Skeletal muscle satellite cell (primary cell): Measurements from ENCODE around the gene GSK3A. TPM values are rescaled to one million over a fixed set of nuclear protein-coding genes. Genes with fewer than 3 reads are reported as not detected.

Source experiments
- H3K27me3 ChIP-seq: 2 replicates; pipeline ENCODE4 v1.7.0; 2013; ENCODE audit warnings: low read length; ENCODE audit not compliant: control insufficient read depth, insufficient read depth
- H3K36me3 ChIP-seq: 2 replicates; pipeline ENCODE4 v1.7.0; 2013; ENCODE audit warnings: mild to moderate bottlenecking, control low read depth, low read length; ENCODE audit not compliant: insufficient read depth
- H3K4me1 ChIP-seq: 2 replicates; pipeline ENCODE4 v1.7.0; 2013; ENCODE audit warnings: low read length; ENCODE audit not compliant: control insufficient read depth, insufficient read depth
- H3K4me2 ChIP-seq: 2 replicates; pipeline ENCODE4 v1.7.0; 2013; ENCODE audit warnings: mild to moderate bottlenecking, low read length
- H3K4me3 ChIP-seq: 2 replicates; pipeline ENCODE4 v1.7.0; 2013; ENCODE audit warnings: low read length
- H3K9ac ChIP-seq: 2 replicates; pipeline ENCODE4 v1.7.0; 2013; ENCODE audit warnings: mild to moderate bottlenecking, low read depth, low read length, moderate library complexity
- H3K9me3 ChIP-seq: replicated peaks from 2 replicates; pipeline ENCODE4 v1.7.0; 2013; ENCODE audit warnings: mild to moderate bottlenecking, control low read depth, low read length
- total RNA-seq: library from RNA; depleted of rRNA; stranded (reverse); fragments of >200 nt; gene quantifications from 2 replicates; pipeline ENCODE4 v1.2.3, GENCODE V29; 2012; rRNA removed

The GSK3A gene
- 21.4 and 22.3 TPM in 2 replicates for total RNA-seq

DNA sequence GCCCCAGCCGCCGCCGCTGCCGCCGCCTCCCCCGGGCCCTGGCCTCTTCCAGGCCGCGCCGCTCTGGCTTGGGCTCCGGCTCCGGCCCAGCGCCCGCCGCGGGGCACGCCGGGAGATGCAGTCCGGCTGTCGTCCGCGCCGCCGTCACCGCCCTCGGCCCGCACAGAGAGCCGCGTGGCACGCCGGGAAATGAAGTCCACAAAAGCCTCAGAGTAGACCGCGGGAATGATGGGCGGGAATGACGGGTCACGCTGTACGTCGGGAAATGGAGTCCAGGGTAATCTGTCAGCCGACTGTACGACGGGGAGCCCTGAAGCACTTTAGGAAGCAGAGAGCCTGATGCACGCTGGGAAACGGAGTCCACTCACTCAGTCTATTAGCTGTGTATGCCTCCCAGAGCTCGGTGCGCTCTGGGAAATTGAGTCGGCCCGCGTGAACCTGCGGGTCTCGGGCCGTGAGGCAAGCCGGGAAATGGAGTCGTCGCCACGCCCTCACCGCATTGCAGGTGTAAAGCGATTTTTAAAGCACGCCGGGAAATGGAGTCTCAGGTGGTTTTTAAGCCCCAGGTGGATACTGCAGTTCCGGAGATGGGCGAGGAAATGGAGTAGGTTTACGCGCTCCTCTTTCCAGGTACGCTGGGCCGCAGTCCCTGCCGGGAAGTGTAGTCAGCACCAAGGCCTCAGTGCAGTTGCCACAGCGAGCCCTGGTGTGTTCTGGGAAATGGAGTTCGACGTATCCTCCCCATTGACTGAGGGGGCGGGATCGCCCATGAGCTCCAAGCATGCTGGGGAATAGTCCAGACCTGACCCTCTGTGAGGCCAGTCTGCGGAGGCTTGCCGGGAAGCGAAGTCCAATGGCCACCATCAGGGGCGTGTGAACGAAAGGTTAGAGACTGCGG lies at the start of gene GSK3A:
Gene GSK3A (minus strand): TSS at position 91 of the 898 bp plus-strand sequence. CDS start 137 bp downstream, outside the sequence.
- no peaks in the 10 kb centered on the region for H3K27me3 ChIP-seq
- H3K9ac ChIP-seq, result peak within 1 kb of the TSS; percentile 96
- H3K4me3 ChIP-seq, result peak within 1 kb of the TSS; percentile 85
- no peaks in the 10 kb centered on the region for H3K9me3 ChIP-seq
- peaks cover 34% of the 10 kb centered on the region for H3K4me1 ChIP-seq
- peak within 1 kb of the TSS; percentile 88 for H3K4me2 ChIP-seq
- H3K36me3 ChIP-seq, result peaks cover 29% of the 10 kb centered on the region

DNA sequence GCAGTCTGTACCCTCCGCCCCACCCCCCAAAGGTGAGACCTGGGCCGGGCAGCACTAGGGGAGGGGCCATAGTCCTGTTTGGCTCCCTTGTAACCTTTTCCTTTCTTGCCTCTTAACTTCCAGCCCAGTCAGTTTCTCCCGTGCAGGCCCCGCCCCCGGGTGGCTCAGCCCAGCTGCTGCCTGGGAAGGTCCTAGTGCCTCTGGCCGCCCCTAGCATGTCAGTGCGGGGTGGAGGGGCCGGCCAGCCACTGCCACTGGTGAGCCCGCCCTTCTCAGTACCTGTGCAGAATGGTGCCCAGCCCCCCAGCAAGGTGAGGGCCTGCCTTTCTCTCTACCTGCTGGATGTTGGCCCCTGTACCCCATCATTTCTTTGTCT lies 49.0 kb upstream of the GSK3A start:
- Histone ChIP-seq H3K36me3 (peaks cover 84% of the 10 kb centered on the region), H3K27me3 (no peaks in the 10 kb centered on the region), H3K4me3 (no peak overlapping the region), H3K4me1 (no peaks in the 10 kb centered on the region), H3K9me3 (no peaks in the 10 kb centered on the region), H3K9ac (no peak overlapping the region), H3K4me2 (no peak overlapping the region)

DNA sequence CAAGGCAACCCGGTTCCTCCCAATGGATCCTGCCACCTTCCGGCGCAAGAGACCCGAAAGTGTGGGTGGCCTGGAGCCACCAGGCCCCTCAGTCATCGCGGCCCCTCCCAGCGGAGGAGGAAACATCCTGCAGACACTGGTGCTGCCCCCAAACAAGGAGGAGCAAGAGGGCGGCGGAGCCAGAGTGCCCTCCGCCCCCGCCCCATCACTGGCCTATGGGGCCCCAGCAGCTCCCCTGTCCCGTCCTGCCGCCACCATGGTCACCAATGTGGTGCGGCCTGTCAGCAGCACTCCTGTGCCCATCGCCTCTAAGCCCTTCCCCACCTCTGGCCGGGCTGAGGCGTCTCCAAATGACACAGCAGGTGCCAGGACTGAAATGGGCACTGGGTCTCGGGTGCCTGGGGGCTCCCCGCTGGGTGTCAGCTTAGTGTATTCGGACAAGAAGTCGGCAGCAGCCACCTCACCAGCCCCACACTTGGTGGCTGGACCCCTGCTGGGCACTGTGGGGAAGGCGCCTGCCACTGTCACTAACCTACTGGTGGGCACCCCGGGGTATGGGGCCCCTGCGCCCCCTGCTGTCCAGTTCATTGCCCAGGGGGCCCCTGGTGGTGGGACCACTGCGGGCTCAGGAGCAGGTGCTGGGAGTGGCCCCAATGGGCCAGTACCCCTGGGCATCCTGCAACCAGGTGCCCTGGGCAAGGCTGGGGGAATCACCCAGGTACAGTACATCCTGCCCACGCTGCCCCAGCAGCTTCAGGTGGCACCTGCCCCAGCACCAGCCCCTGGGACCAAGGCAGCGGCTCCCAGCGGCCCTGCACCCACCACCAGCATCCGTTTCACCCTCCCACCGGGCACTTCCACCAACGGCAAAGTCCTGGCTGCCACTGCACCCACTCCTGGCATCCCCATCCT lies 48.4 kb upstream of the GSK3A start:
- peaks cover 6% of the 10 kb centered on the region for H3K4me1 ChIP-seq
- peaks cover 80% of the 10 kb centered on the region for H3K36me3 ChIP-seq
- no peak overlapping the region for H3K4me3 ChIP-seq
- no peak overlapping the region for H3K4me2 ChIP-seq
- H3K27me3 ChIP-seq, result no peaks in the 10 kb centered on the region
- no peaks in the 10 kb centered on the region for H3K9me3 ChIP-seq
- H3K9ac ChIP-seq, result no peak overlapping the region

DNA sequence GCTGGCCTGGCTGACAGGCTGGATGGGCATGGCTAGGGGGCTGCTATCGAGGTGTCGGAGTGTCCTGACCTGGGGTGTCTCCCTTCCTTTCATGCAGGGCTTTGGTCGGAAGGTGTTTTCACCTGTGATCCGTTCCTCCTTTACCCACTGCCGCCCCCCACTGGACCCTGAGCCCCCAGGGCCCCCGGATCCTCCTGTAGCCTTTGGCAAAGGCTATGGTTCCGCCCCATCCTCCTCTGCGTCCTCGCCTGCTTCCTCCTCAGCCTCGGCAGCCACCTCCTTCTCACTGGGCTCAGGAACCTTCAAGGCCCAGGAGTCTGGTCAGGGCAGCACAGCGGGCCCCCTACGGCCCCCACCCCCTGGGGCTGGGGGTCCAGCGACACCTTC lies 47.7 kb upstream of the GSK3A start:
- Histone ChIP-seq H3K4me1 (peaks cover 12% of the 10 kb centered on the region), H3K4me3 (no peak overlapping the region), H3K27me3 (no peaks in the 10 kb centered on the region), H3K36me3 (peaks cover 77% of the 10 kb centered on the region), H3K4me2 (no peak overlapping the region), H3K9ac (no peak overlapping the region), H3K9me3 (no peaks in the 10 kb centered on the region)

DNA sequence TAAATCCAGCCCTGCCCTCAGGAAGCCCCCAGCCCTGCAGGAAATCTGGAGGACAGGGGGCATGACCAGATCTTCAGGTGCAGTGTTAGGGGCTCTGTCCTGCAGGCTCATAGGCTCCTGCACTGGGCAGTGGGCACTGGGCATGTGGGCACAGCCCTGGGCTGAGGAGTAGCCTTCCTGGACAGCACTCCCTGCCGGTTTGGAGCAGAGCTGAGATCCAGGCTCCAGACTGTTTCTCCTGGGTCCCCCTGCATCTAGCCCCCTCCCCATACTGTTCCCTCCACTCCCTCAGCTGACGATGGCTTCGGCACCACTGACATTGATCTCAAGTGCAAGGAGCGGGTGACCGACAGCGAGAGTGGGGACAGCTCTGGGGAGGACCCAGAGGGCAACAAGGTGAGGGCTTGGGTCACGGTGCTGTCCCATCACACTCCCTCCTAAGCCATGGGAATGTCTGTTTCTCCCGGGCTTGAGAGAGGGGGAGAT lies 47.2 kb upstream of the GSK3A start:
- Histone ChIP-seq H3K9me3 (no peaks in the 10 kb centered on the region), H3K36me3 (peaks cover 77% of the 10 kb centered on the region), H3K4me3 (no peak overlapping the region), H3K4me2 (no peak overlapping the region), H3K4me1 (peaks cover 16% of the 10 kb centered on the region), H3K27me3 (no peaks in the 10 kb centered on the region), H3K9ac (no peak overlapping the region)

DNA sequence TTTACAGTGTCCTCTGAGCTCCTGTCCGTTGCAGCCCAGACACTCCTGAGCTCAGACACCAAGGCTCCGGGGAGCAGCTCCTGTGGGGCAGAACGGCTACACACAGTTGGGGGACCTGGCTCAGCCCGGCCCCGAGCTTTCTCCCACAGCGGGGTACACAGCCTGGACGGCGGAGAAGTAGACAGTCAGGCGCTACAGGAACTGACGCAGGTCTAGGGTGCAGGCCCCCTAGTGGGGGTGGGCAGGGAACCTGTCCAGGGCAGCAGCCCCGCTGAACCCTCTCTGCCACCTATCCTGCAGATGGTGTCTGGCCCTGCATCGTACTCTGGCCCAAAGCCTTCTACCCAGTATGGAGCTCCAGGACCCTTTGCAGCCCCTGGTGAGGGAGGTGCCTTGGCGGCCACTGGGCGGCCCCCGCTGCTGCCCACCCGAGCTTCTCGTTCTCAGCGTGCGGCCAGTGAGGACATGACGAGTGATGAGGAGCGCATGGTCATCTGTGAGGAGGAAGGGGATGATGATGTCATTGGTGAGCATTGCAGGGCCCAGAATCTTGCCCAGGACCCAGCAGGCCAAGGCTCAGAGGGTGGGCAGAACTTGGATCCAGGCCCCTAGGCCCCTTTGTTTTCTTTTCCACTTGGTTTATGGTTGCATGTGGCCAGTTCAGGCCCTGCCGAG lies 46.6 kb upstream of the GSK3A start:
- H3K4me2 ChIP-seq, result no peak overlapping the region
- peaks cover 16% of the 10 kb centered on the region for H3K4me1 ChIP-seq
- no peak overlapping the region for H3K4me3 ChIP-seq
- H3K9ac ChIP-seq, result no peak overlapping the region
- peaks cover 71% of the 10 kb centered on the region for H3K36me3 ChIP-seq
- H3K27me3 ChIP-seq, result no peaks in the 10 kb centered on the region
- no peaks in the 10 kb centered on the region for H3K9me3 ChIP-seq

DNA sequence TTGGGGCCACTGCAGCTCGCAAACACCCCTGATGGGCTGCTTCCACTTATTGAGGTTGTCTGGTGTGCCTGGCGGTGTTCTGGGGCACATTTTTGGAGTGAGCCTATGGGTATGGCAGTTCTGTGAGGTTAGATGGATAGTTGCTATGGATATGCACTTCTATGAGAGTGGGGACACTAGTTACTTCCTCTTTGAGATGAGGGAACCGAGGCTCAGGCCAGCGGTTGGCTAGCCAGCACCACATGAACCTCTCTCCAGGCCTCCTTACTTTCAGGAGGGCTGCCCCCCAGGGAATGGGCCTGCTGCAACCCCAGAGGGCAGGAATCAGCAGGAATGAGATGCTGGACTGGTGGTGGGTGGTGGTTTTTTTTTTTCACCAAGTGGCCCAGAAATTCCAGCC lies 46.0 kb upstream of the GSK3A start:
- no peaks in the 10 kb centered on the region for H3K9me3 ChIP-seq
- no peak overlapping the region for H3K9ac ChIP-seq
- peaks cover 66% of the 10 kb centered on the region for H3K36me3 ChIP-seq
- no peak overlapping the region for H3K4me3 ChIP-seq
- H3K4me1 ChIP-seq, result peaks cover 17% of the 10 kb centered on the region
- H3K27me3 ChIP-seq, result no peaks in the 10 kb centered on the region
- H3K4me2 ChIP-seq, result no peak overlapping the region

DNA sequence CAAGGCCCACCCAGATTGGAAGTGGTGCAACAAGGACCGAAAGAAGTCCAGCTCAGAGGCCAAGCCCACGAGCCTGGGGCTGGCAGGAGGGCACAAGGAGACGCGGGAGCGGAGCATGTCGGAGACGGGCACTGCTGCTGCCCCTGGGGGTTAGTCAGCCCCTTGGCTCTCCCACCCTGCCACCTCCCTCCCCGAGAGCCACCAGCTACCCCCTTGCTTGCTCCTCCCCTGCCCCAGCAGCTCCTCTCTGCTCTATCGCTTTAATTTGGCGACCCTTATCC lies 45.4 kb upstream of the GSK3A start:
- Histone ChIP-seq H3K27me3 (no peaks in the 10 kb centered on the region), H3K4me1 (peaks cover 23% of the 10 kb centered on the region), H3K4me3 (no peak overlapping the region), H3K4me2 (no peak overlapping the region), H3K36me3 (peaks cover 60% of the 10 kb centered on the region), H3K9me3 (no peaks in the 10 kb centered on the region), H3K9ac (no peak overlapping the region)

DNA sequence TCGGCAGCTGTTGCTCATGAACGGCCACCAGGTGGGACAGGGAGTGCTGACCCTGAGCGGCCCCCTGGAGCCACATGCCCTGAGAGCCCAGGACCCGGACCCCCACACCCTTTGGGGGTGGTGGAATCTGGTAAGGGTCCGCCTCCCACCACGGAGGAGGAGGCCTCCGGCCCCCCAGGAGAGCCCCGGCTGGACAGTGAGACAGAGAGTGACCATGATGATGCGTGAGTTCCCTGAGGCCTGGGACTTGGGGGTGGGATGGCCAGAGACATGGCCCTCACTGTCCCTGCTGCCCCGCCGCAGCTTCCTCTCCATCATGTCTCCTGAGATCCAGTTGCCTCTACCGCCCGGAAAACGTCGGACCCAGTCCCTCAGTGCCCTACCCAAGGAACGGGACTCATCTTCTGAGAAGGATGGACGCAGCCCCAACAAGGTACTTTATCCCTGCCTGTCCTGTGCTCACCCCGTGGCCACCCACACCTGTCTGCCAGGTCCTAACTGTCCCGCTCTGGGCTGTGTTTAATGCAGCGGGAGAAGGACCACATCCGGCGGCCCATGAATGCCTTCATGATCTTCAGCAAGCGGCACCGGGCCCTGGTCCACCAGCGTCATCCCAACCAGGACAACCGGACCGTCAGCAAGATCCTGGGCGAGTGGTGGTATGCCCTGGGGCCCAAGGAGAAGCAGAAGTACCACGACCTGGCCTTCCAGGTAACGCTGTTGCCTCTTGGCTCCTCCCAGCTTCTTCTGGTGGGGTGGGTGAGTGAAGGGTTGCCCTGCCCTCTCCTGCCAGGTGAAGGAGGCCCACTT lies 44.8 kb upstream of the GSK3A start:
- Histone ChIP-seq H3K9ac (no peak overlapping the region), H3K4me1 (peaks cover 29% of the 10 kb centered on the region), H3K36me3 (peaks cover 54% of the 10 kb centered on the region), H3K4me2 (no peak overlapping the region), H3K4me3 (no peak overlapping the region), H3K9me3 (no peaks in the 10 kb centered on the region), H3K27me3 (no peaks in the 10 kb centered on the region)

DNA sequence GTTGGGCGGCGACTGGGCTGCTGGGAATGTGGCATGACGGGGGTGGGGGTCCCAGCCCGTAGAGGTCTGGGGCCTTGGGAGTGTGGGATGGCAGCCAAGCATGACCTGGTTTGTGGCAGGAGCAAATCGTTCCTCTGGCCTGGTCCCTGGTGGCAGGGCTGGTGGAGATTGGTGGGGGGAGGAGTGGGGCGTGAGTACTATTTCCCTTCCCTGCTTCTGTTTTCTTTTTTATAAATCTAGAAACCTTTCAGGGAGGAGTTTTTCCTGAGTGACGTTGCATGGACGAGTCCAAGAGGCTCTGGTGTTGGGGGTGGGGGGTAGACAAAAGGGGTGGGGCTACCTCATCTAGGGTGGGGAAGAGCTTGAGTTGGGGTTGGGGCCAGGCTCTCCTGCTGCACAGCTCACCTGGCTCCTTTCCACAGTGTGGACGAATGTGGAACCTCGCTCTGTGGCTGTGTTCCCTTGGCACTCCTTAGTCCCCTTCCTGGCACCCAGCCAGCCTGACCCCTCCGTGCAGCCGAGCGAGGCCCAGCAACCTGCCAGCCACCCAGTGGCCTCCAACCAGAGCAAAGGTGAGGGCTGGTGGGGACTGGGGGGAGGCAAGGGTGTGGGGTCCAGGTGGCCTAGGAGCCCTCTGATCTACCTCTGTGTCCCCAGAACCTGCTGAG lies 44.1 kb upstream of the GSK3A start:
- Histone ChIP-seq H3K4me3 (no peak overlapping the region), H3K9ac (peak overlapping the region; percentile 22)

More for the DNA sequence above, 44.1 kb upstream of the GSK3A start:
- Histone ChIP-seq H3K4me1 (peaks cover 36% of the 10 kb centered on the region), H3K9me3 (no peaks in the 10 kb centered on the region), H3K36me3 (peaks cover 47% of the 10 kb centered on the region), H3K27me3 (no peaks in the 10 kb centered on the region), H3K4me2 (peak overlapping the region; percentile 98)
